ENCODE results near the gene PNN.

- no peak for TF ChIP-seq CTCF (IDR thresholded peaks at IDR 0.05; ENCODE audit: insufficient read depth, low read depth, low read length)
- no peak for TF ChIP-seq EZH2 (IDR thresholded peaks at IDR 0.05; ENCODE audit: insufficient read depth, low read length)
These were observed 43.2 kb downstream of the PNN start for GRCh38 chr14:39218171-39218769.

Data from astrocyte (in vitro differentiated cells and primary cell).